Effector CD8-positive, alpha-beta T cell (primary cell): Measurements from ENCODE around the gene POLE.

ENCODE experiments used
- DNase-seq: peaks from one replicate; lab custom pipeline; 2025; lab: John Stamatoyannopoulos, UW

The POLE gene

GRCh38 chr12:132579744-132580143, 107.4 kb downstream of the POLE start:
- DNase-seq: no peak

- DNase-seq: no peak
These were observed 108.3 kb downstream of the POLE start for GRCh38 chr12:132578826-132579225.

GRCh38 chr12:132578118-132578517, 109.0 kb downstream of the POLE start:
- no peak for DNase-seq

GRCh38 chr12:132577191-132577920, 109.8 kb downstream of the POLE start:
- DNase-seq: no peak

- no peak for DNase-seq
These were observed 110.4 kb downstream of the POLE start for GRCh38 chr12:132576701-132577100.

- no peak for DNase-seq
These were observed 111.5 kb downstream of the POLE start for GRCh38 chr12:132575661-132576060.

GRCh38 chr12:132574271-132574996, 112.7 kb downstream of the POLE start:
- no peak for DNase-seq
